Thoracic aorta (tissue), 2 donors: ENCODE results near the gene RIBC2. TPM values are rescaled to one million over a fixed set of nuclear protein-coding genes. Genes with fewer than 3 reads are reported as not detected.

Source experiments
- ATAC-seq: fragments of 150-250 bp; one replicate; pipeline ENCODE4 v1.8.0; 2017; ENCODE audit warnings: low read depth; ENCODE audit not compliant: insufficient number of reproducible peaks, low FRiP score
- DNase-seq: peaks from one replicate; pipeline ENCODE4 v3.0.0-alpha.2; 2020; ENCODE audit warnings: low spot score
- H3K27ac ChIP-seq, 2 donors: fragments of 200-600 bp; sonication (generic); 1 replicate in 1 of 2; 2 replicates in 1 of 2; pipeline ENCODE4 v1.5.1; 2016; ENCODE audit warnings: mild to moderate bottlenecking in 2 of 2, moderate library complexity in 2 of 2
- H3K27me3 ChIP-seq: fragments of 200-600 bp; sonication (generic); replicated peaks from 2 replicates; pipeline ENCODE4 v1.6.0; 2016; ENCODE audit warnings: mild to moderate bottlenecking; ENCODE audit not compliant: insufficient read depth
- H3K36me3 ChIP-seq: fragments of 200-600 bp; sonication (generic); one replicate; pipeline ENCODE4 v1.5.1; 2016
- H3K4me1 ChIP-seq, 2 donors: fragments of 200-600 bp; sonication (generic); 1 replicate in 1 of 2; 2 replicates in 1 of 2; pipeline versions ENCODE4 v1.5.1 to v1.6.0; 2016; ENCODE audit warnings: low read depth in 2 of 2, mild to moderate bottlenecking in 1 of 2; ENCODE audit not compliant: control insufficient read depth in 1 of 2
- H3K4me3 ChIP-seq: fragments of 200-600 bp; sonication (generic); 2 replicates; pipeline ENCODE4 v1.5.1; 2016; ENCODE audit warnings: mild to moderate bottlenecking
- H3K9me3 ChIP-seq: fragments of 200-600 bp; sonication (generic); 2 replicates; pipeline ENCODE4 v1.5.1; 2016
- CTCF ChIP-seq: fragments of 200-600 bp; sonication (generic); IDR thresholded peaks from one replicate; pipeline ENCODE4 v1.5.1; 2019; ENCODE audit warnings: antibody characterized with exemption
- total RNA-seq, 2 donors: library from RNA; depleted of rRNA; stranded (reverse); fragments of >200 nt; gene quantifications; one replicate each; pipeline versions ENCODE4 v1.1.0 to v1.2.3, GENCODE V29; 2016

The RIBC2 gene
- total RNA-seq, 2 donors from 2014 or later, result 5.1 TPM; not detected in 1

- no peaks in the 10 kb centered on the region for H3K27me3 ChIP-seq
- H3K4me3 ChIP-seq, result no peak overlapping the region
- H3K27ac ChIP-seq, result peak overlapping the region in 1 of 2 donors; percentile 77
- no peaks in the 10 kb centered on the region for H3K9me3 ChIP-seq
- H3K36me3 ChIP-seq, result no peaks in the 10 kb centered on the region
- ATAC-seq (no peak), DNase-seq (no peak)
- no peak for TF ChIP-seq CTCF
- peaks cover 30 to 72% of the 10 kb centered on the region in 2 donors for H3K4me1 ChIP-seq
Observed at GRCh38 chr22:45475063-45475747, 61.7 kb downstream of the RIBC2 start.

- ATAC-seq, result no peak
- Histone ChIP-seq H3K27me3 (no peaks in the 10 kb centered on the region), H3K36me3 (no peaks in the 10 kb centered on the region), H3K27ac (peak overlapping the region; percentile 52 to 73), H3K4me3 (no peak overlapping the region), H3K4me1 (peaks cover 24 to 66% of the 10 kb centered on the region in 2 donors), H3K9me3 (no peaks in the 10 kb centered on the region)
- no peak for DNase-seq
- no peak for TF ChIP-seq CTCF
Observed at GRCh38 chr22:45475851-45476514, 62.5 kb downstream of the RIBC2 start.

GRCh38 chr22:45476814-45477213, 63.3 kb downstream of the RIBC2 start:
- no peak for DNase-seq

GRCh38 chr22:45477366-45478107, 64.0 kb downstream of the RIBC2 start:
- peak overlapping the region; percentile 47 to 73 for H3K27ac ChIP-seq
- H3K9me3 ChIP-seq, result no peaks in the 10 kb centered on the region
- ATAC-seq, result no peak
- H3K4me3 ChIP-seq, result no peak overlapping the region
- no peaks in the 10 kb centered on the region for H3K36me3 ChIP-seq
- TF ChIP-seq CTCF, result no peak
- DNase-seq, result no peak
- no peaks in the 10 kb centered on the region for H3K27me3 ChIP-seq
- H3K4me1 ChIP-seq, result peaks cover 12 to 53% of the 10 kb centered on the region in 2 donors

More at GRCh38 chr22:45476814-45477213, 63.3 kb downstream of the RIBC2 start:
- no peak for TF ChIP-seq CTCF
- H3K4me3 ChIP-seq, result no peak overlapping the region
- H3K9me3 ChIP-seq, result no peaks in the 10 kb centered on the region
- ATAC-seq, result no peak
- peaks cover 16 to 58% of the 10 kb centered on the region in 2 donors for H3K4me1 ChIP-seq
- H3K27ac ChIP-seq, result peak overlapping the region; percentile 47 to 73
- no peaks in the 10 kb centered on the region for H3K27me3 ChIP-seq
- H3K36me3 ChIP-seq, result no peaks in the 10 kb centered on the region
